ENCODE results near the gene RXRA.

- TF ChIP-seq CTCF (IDR thresholded peaks at IDR 0.05; ENCODE audit: insufficient read depth, low read length) (no peak), POLR2AphosphoS5 (IDR thresholded peaks at IDR 0.05; ENCODE audit: low read depth) (no peak)
- TF ChIP-seq, protein P1, sequence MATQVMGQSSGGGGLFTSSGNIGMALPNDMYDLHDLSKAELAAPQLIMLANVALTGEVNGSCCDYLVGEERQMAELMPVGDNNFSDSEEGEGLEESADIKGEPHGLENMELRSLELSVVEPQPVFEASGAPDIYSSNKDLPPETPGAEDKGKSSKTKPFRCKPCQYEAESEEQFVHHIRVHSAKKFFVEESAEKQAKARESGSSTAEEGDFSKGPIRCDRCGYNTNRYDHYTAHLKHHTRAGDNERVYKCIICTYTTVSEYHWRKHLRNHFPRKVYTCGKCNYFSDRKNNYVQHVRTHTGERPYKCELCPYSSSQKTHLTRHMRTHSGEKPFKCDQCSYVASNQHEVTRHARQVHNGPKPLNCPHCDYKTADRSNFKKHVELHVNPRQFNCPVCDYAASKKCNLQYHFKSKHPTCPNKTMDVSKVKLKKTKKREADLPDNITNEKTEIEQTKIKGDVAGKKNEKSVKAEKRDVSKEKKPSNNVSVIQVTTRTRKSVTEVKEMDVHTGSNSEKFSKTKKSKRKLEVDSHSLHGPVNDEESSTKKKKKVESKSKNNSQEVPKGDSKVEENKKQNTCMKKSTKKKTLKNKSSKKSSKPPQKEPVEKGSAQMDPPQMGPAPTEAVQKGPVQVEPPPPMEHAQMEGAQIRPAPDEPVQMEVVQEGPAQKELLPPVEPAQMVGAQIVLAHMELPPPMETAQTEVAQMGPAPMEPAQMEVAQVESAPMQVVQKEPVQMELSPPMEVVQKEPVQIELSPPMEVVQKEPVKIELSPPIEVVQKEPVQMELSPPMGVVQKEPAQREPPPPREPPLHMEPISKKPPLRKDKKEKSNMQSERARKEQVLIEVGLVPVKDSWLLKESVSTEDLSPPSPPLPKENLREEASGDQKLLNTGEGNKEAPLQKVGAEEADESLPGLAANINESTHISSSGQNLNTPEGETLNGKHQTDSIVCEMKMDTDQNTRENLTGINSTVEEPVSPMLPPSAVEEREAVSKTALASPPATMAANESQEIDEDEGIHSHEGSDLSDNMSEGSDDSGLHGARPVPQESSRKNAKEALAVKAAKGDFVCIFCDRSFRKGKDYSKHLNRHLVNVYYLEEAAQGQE (IDR thresholded peaks at IDR 0.05; ENCODE audit: insufficient replicate concordance, low read depth): no peak
Observed at GRCh38 chr9:134392900-134393299, 66.6 kb downstream of the RXRA start.
